ENCODE data around the gene ADAMTSL1.

The ADAMTSL1 gene

GRCh38 chr9:18888290-18888689, 414.3 kb downstream of the ADAMTSL1 start:
- DNase-seq, result no peak

- DNase-seq, result no peak
Observed at GRCh38 chr9:18889550-18889949, 415.6 kb downstream of the ADAMTSL1 start.

- DNase-seq, result no peak
Observed at GRCh38 chr9:18890372-18890771, 416.4 kb downstream of the ADAMTSL1 start.

- DNase-seq, result no peak
Observed at GRCh38 chr9:18891946-18892670, 418.2 kb downstream of the ADAMTSL1 start.

- no peak for DNase-seq
Observed at GRCh38 chr9:18893046-18893445, 419.1 kb downstream of the ADAMTSL1 start.

- no peak for DNase-seq
Observed at GRCh38 chr9:18893491-18893890, 419.5 kb downstream of the ADAMTSL1 start.

GRCh38 chr9:18896004-18896403, 422.1 kb downstream of the ADAMTSL1 start:
- no peak for DNase-seq

- DNase-seq, result no peak
Observed at GRCh38 chr9:18896531-18897179, 422.7 kb downstream of the ADAMTSL1 start.

- DNase-seq, result no peak
Observed at GRCh38 chr9:18903450-18903849, 429.5 kb downstream of the ADAMTSL1 start.

GRCh38 chr9:18905028-18905882, 431.3 kb downstream of the ADAMTSL1 start:
- no peak for DNase-seq

- DNase-seq, result no peak
Observed at GRCh38 chr9:18905883-18906629, 432.1 kb downstream of the ADAMTSL1 start.

GRCh38 chr9:18906656-18907395, 432.9 kb downstream of the ADAMTSL1 start:
- no peak for DNase-seq

- no peak for DNase-seq
Observed at GRCh38 chr9:18907927-18908625, 434.1 kb downstream of the ADAMTSL1 start.

- DNase-seq, result no peak
Observed at GRCh38 chr9:18909140-18910018, 435.4 kb downstream of the ADAMTSL1 start.

GRCh38 chr9:18910435-18910834, 436.5 kb downstream of the ADAMTSL1 start:
- DNase-seq, result no peak

- no peak for DNase-seq
Observed at GRCh38 chr9:18910916-18911315, 437.0 kb downstream of the ADAMTSL1 start.

- no peak for DNase-seq
Observed at GRCh38 chr9:18911714-18912342, 437.9 kb downstream of the ADAMTSL1 start.

GRCh38 chr9:18920141-18921084, 446.5 kb downstream of the ADAMTSL1 start:
- no peak for DNase-seq
